ENCODE measurements around the gene TK2.
A peak's percentile ranks its signal among the peaks of the same experiment; 100 is the strongest.

Gene TK2

GRCh38 chr16:66566051-66566901 is 16.4 kb upstream of the TK2 start, which contains the start of gene CMTM1:
TSS of gene CMTM1 (plus strand) at chr16:66566439. CDS start at chr16:66566514, 75 bp downstream.
- ATAC-seq: no peak
- no peak for TF ChIP-seq ZNF565 (CRISPR knock-in tag; conservative IDR thresholded peaks at IDR 0.05; ENCODE audit: low read depth)
- TF ChIP-seq BACH2 (CRISPR knock-in tag; IDR thresholded peaks at IDR 0.05; ENCODE audit: borderline replicate concordance): no peak
- TF ChIP-seq SNAI2 (CRISPR knock-in tag; IDR thresholded peaks at IDR 0.05): no peak
- no peak for TF ChIP-seq CSRNP3 (CRISPR knock-in tag; IDR thresholded peaks at IDR 0.05)
- TF ChIP-seq POU6F1 (CRISPR knock-in tag; IDR thresholded peaks at IDR 0.05; ENCODE audit: borderline replicate concordance, low read depth): no peak
- no peak for TF ChIP-seq CSDC2 (CRISPR knock-in tag; IDR thresholded peaks at IDR 0.05)
- no peak for TF ChIP-seq ZNF70 (CRISPR knock-in tag; IDR thresholded peaks at IDR 0.05)
- no peak for TF ChIP-seq GLIS3 (CRISPR knock-in tag; IDR thresholded peaks at IDR 0.05)
- no peak for TF ChIP-seq ESRRG (CRISPR knock-in tag; IDR thresholded peaks at IDR 0.05)
- TF ChIP-seq TSHZ2 (CRISPR knock-in tag; IDR thresholded peaks at IDR 0.05): no peak
- no peak for TF ChIP-seq ZFP30 (CRISPR knock-in tag; IDR thresholded peaks at IDR 0.05)
- no peak for TF ChIP-seq PPARA (CRISPR knock-in tag; IDR thresholded peaks at IDR 0.05; ENCODE audit: borderline replicate concordance)

GRCh38 chr16:66563574-66564334 is 13.8 kb upstream of the TK2 start:
- TF ChIP-seq PATZ1 (CRISPR knock-in tag; IDR thresholded peaks at IDR 0.05; ENCODE audit: borderline replicate concordance) (peak; percentile 64; the same call in 1 of the 2 replicates), ISL1 (CRISPR knock-in tag; IDR thresholded peaks at IDR 0.05) (peak; percentile 80), BACH2 (CRISPR knock-in tag; IDR thresholded peaks at IDR 0.05; ENCODE audit: borderline replicate concordance) (no peak)

GRCh38 chr16:66562986-66563385 is 13.1 kb upstream of the TK2 start:
- ATAC-seq: no peak; the same call in 2 of the 3 replicates
- TF ChIP-seq RARB (CRISPR knock-in tag; IDR thresholded peaks at IDR 0.05) (no peak), TCF4 (CRISPR knock-in tag; IDR thresholded peaks at IDR 0.05; ENCODE audit: borderline replicate concordance) (no peak), PATZ1 (CRISPR knock-in tag; IDR thresholded peaks at IDR 0.05; ENCODE audit: borderline replicate concordance) (no peak), ZFP30 (CRISPR knock-in tag; IDR thresholded peaks at IDR 0.05) (no peak), CREB5 (CRISPR knock-in tag; IDR thresholded peaks at IDR 0.05; ENCODE audit: low read depth) (no peak), POU6F1 (CRISPR knock-in tag; IDR thresholded peaks at IDR 0.05; ENCODE audit: borderline replicate concordance, low read depth) (no peak), ESRRG (CRISPR knock-in tag; IDR thresholded peaks at IDR 0.05) (no peak), CSRNP3 (CRISPR knock-in tag; IDR thresholded peaks at IDR 0.05) (no peak), ZC3H10 (CRISPR knock-in tag; IDR thresholded peaks at IDR 0.05) (no peak)

More at GRCh38 chr16:66563574-66564334, 13.8 kb upstream of the TK2 start:
- ATAC-seq: peak; percentile 75

Data from SK-N-SH treated with all-trans-retinoic acid at 6 μM for 48 hours (cell line).